22Rv1 (cell line): ENCODE data around the gene PCSK2.

Experiments
- CTCF ChIP-seq: fragments of 450-650 bp; IDR thresholded peaks from 2 replicates; pipeline ENCODE4 v1.5.1; 2017; ENCODE audit warnings: mild to moderate bottlenecking
- ZFX ChIP-seq: fragments of 450-650 bp; IDR thresholded peaks from 2 replicates; pipeline ENCODE4 v1.6.1; 2017; ENCODE audit warnings: antibody characterized with exemption, borderline replicate concordance

- no peak for TF ChIP-seq CTCF
- no peak for TF ChIP-seq ZFX
Observed at GRCh38 chr20:17300113-17300512, 73.3 kb downstream of the PCSK2 start.
